Activated naive CD4-positive, alpha-beta T cell treated with anti-CD3 and anti-CD28 coated beads, Interleukin-2, amount 50 U/mL, for 72 hours (primary cell): ENCODE data around the gene SEMA3E. TPM values are rescaled to one million over a fixed set of nuclear protein-coding genes. Genes with fewer than 3 reads are reported as not detected.
"Not testable (repeated sequence)": the region's sequence is repeated elsewhere in the genome, so short reads cannot be mapped to it uniquely, and the experiment has no call there.

Experiments used
- ATAC-seq, 2 donors: fragments of 150-1000 bp; cut with Tn5 transposase; 2 replicates each; pipeline ENCODE4 v1.10.0; 2021; ENCODE audit warnings: mild to moderate bottlenecking in 2 of 2, moderate library complexity in 2 of 2
- DNase-seq, 2 donors: peaks; one replicate each; pipeline ENCODE4 v3.0.0; 2021 to 2022; ENCODE audit warnings: low spot score in 2 of 2
- H3K27ac Mint-ChIP-seq, 2 donors: one replicate each; pipeline ENCODE4 v1.8.0; 2022; ENCODE audit warnings: mild to moderate bottlenecking in 2 of 2, mixed read lengths in 2 of 2
- H3K36me3 Mint-ChIP-seq, 2 donors: one replicate each; pipeline ENCODE4 v1.8.0; 2022; ENCODE audit warnings: mixed read lengths in 2 of 2
- H3K9me3 Mint-ChIP-seq, 2 donors: one replicate each; pipeline ENCODE4 v1.8.0; 2022; ENCODE audit warnings: mixed read lengths in 2 of 2
- total RNA-seq, 2 donors: library from RNA; stranded (reverse); gene quantifications; one replicate each; pipeline ENCODE4 v1.2.3, GENCODE V29; 2022

The SEMA3E gene
- total RNA-seq, 2 donors from 2014 or later, result not detected

DNA sequence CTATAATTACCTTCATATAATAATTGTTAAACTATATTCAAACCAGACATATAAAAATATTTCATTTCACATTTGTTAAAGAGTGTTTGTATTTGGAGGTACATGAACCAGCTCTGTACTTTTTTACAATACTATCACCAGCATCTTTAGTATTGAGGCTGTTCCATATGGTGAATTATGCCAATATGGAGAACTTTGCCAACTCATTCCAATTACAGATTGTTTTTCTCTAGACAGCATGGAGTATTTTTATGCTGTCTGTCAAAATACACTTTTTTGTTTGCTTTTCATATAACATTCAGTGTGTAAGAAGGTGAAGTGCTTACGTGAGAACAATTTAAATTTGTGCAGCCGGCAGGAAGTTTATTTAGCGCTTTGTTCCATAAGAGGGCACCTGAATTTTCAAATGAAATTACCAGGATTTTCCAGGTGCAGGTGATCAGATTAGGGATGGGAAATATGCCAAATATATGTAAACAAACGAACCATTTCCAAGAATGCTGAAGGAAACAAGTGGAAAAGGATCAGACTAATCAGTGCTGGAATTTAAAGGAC is 54.9 kb downstream of the SEMA3E start:
- H3K9me3 Mint-ChIP-seq, result peaks cover 0 to 5% of the 10 kb centered on the region in 2 donors
- no peaks in the 10 kb centered on the region for H3K36me3 Mint-ChIP-seq
- no peak overlapping the region for H3K27ac Mint-ChIP-seq
- ATAC-seq, result no peak
- no peak for DNase-seq

DNA sequence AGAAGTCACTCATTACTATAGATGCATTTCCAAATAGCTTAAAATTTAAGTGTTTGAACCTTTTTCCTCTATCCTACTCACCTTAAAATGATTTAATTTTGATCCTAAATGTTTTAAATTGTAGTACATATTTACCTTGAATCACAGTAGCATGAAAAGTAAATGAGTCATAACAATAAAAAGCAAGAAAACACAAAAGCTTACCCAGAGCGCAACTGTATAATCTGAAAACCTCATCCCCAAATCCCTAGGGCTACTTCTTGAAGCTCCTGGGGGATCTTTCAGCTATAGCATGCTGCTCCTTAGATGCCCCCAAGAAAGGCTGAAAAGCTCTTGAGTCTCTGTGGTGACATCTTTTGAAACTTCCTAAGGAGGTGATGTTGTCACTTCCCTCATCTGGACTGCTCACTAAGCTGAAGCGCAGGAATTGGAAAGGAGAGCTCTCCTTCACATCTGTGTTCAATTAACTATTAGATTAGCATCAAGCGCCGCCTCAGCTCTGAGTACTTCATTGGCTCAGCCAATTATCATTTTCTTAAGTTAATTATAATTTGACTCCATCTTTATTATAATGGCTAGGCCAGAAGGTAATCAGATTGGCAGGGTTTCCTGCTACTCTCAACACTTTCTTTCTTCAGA is 60.2 kb downstream of the SEMA3E start:
- DNase-seq, result no peak
- Mint-ChIP-seq H3K27ac (no peak overlapping the region), H3K36me3 (no peaks in the 10 kb centered on the region), H3K9me3 (peaks cover 0 to 5% of the 10 kb centered on the region in 2 donors)
- no peak for ATAC-seq

- H3K36me3 Mint-ChIP-seq, result no peaks in the 10 kb centered on the region
- ATAC-seq (no peak), DNase-seq (no peak)
- H3K27ac Mint-ChIP-seq, result no peak overlapping the region
- H3K9me3 Mint-ChIP-seq, result no peaks in the 10 kb centered on the region
Measured at GRCh38 chr7:83586281-83586680, 62.7 kb downstream of the SEMA3E start.

DNA sequence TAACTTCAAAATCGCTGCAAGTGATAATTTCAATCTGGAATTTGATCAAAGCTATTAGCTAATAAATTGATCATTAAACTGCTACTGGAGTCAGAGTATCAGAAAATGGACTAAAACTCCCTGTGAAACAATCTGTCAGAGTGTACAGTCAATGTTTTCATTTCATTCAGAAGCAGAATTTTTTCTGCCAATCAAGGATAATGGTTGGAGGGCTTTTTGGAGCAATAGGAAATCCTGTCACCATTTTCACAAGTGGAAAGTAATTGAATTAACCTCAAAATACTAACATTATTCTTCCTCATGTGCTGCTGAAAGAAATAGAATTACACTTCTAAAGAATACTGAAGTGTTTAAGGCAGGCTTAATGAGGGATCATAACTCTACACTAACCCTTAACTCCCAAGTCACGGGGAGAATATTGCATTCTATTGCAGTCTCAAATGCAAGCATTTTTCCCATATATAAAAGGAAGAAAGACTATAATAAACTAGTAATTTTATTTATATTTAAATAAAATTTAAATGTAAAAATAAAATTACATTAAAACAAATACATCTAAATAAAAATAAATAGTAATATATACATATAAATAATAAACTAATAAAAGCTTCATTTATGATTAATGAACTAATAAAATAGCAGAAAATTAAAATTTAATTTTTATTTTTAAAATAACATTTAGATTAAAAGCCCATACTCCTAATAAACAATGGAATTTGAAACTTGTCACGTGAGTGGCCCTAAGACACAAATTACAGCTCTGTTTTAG is 67.1 kb downstream of the SEMA3E start:
- ATAC-seq (no peak), DNase-seq (no peak)
- H3K27ac Mint-ChIP-seq, result no peak overlapping the region
- H3K9me3 Mint-ChIP-seq, result no peaks in the 10 kb centered on the region
- no peaks in the 10 kb centered on the region for H3K36me3 Mint-ChIP-seq

GRCh38 chr7:83579740-83580139 is 69.2 kb downstream of the SEMA3E start:
- H3K36me3 Mint-ChIP-seq, result no peaks in the 10 kb centered on the region
- no peak for ATAC-seq
- no peak for DNase-seq
- no peak overlapping the region for H3K27ac Mint-ChIP-seq
- peaks cover 0 to under 1% of the 10 kb centered on the region in 2 donors for H3K9me3 Mint-ChIP-seq

DNA sequence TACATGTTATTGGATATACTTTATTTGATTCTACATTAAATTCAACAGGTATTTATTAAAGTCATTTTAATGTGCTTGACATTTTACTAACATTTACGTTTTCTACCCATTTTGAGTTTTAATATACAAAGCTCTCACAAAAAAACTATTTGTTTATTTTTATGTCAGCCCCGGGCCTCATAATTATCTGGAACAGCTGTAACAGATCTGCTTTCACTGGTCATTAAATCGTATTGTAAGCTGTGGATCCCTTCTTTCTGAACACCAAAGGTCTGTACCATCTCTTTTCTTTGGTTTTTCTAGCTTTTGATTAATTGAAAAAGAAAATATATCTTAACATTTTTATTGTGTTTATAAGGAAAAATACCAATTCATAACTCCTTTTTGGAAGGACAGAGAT is 73.5 kb downstream of the SEMA3E start:
- H3K9me3 Mint-ChIP-seq, result peaks cover 5 to 8% of the 10 kb centered on the region in 2 donors
- ATAC-seq (no peak), DNase-seq (no peak)
- H3K36me3 Mint-ChIP-seq, result no peaks in the 10 kb centered on the region
- no peak overlapping the region for H3K27ac Mint-ChIP-seq

GRCh38 chr7:83574616-83575015 is 74.3 kb downstream of the SEMA3E start:
- DNase-seq, result no peak
- no peak overlapping the region for H3K27ac Mint-ChIP-seq

GRCh38 chr7:83562960-83563359 is 86.0 kb downstream of the SEMA3E start:
- Mint-ChIP-seq H3K9me3 (peaks cover 4 to 11% of the 10 kb centered on the region in 2 donors), H3K27ac (no peak overlapping the region), H3K36me3 (no peaks in the 10 kb centered on the region)
- DNase-seq, result no peak
- no peak for ATAC-seq

More at GRCh38 chr7:83574616-83575015, 74.3 kb downstream of the SEMA3E start:
- no peaks in the 10 kb centered on the region for H3K36me3 Mint-ChIP-seq
- no peak for ATAC-seq
- H3K9me3 Mint-ChIP-seq, result peaks cover 8 to 10% of the 10 kb centered on the region in 2 donors

- Mint-ChIP-seq H3K36me3 (no peaks in the 10 kb centered on the region), H3K9me3 (peaks cover 4 to 11% of the 10 kb centered on the region in 2 donors), H3K27ac (no peak overlapping the region)
- DNase-seq (no peak), ATAC-seq (no peak)
Measured at GRCh38 chr7:83562289-83562688, 86.7 kb downstream of the SEMA3E start.

DNA sequence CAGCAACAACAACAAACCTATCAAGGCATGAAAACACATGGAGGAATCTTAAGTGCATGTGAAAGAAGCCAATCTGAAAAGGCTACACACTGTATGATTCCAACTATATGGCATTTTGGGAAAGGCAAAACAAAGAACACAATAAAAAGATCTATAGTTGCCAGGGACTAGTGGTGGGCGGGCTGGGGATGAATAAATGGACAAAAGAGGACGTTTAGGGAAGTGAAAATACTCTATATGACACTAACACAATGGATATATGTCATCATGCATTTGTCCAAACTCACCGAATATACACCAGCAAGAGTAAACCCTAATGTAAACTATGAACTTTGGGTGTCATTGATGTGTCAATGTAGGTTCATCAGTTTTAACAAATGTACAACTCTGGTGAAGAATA is 89.1 kb downstream of the SEMA3E start:
- H3K27ac Mint-ChIP-seq, result no peak overlapping the region
- ATAC-seq (no peak), DNase-seq (no peak)
- H3K9me3 Mint-ChIP-seq, result peaks cover 0 to 4% of the 10 kb centered on the region in 2 donors
- H3K36me3 Mint-ChIP-seq, result no peaks in the 10 kb centered on the region

DNA sequence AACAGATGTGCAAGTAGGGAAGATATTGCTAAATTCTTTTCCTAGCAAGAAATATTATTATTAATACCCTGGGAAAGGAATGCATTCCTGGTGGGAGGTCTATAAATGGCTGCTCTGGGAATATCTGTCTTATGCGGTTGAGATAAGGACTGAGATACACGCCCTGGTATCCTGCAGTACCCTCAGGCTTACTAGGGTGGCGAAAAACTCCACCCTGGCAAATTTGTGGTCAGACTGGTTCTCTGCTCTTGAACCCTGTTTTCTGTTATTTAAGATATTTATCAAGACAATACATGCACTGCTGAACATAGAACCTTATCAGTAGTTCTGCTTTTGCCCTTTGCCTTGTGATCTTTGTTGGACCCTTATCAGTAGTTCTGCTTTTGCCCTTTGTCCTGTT is 96.4 kb downstream of the SEMA3E start:
- not testable (repeated sequence) for ATAC-seq

GRCh38 chr7:83550100-83550499 is 98.8 kb downstream of the SEMA3E start:
- no peak for ATAC-seq
- Mint-ChIP-seq H3K9me3 (peaks cover 6% of the 10 kb centered on the region in 2 donors), H3K36me3 (no peaks in the 10 kb centered on the region), H3K27ac (no peak overlapping the region)
- no peak for DNase-seq

More for the DNA sequence above, 96.4 kb downstream of the SEMA3E start:
- not testable (repeated sequence) for H3K27ac Mint-ChIP-seq, DNase-seq, H3K36me3 Mint-ChIP-seq, H3K9me3 Mint-ChIP-seq

DNA sequence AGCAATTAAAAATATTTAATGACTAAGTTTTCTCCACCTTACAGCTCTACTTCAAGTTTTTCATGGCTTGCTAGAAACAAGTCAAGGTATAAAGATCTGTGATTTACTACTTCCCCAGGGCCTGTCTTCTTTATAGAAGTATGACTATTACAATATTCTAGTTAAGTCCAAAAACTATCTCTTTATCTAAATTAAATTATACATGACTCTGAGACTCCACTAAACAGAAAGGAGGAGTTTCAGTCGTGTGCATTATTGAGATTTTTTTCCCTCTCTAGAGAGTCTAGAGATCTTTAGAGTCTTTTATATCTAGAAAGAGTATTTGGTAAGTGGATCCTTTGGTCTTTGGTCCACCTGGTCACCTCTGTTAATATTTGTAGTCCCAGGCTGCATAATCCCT is 100.7 kb downstream of the SEMA3E start:
- H3K36me3 Mint-ChIP-seq, result no peaks in the 10 kb centered on the region
- ATAC-seq (no peak), DNase-seq (no peak)
- no peak overlapping the region for H3K27ac Mint-ChIP-seq
- H3K9me3 Mint-ChIP-seq, result peaks cover 5% of the 10 kb centered on the region in 2 donors

DNA sequence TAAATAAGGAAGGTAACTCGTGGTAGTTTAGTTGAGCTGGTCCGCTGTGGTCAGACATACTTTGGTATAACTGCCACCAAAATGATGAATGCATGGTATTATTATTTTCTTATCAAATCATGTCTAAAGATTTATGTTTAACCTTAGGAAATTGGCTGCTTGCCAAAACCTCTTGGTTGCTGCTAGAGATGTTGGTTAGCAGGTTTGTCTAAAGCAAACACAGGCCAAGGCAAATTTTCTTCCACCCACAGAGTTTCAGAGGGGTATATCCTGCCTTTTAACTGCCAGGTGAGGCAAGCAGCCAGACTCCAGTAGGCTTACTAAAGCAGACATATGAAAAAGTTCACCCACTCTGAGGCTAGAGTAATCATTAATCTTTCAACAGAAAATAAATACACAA is 101.4 kb downstream of the SEMA3E start:
- DNase-seq (no peak), ATAC-seq (no peak)
- no peaks in the 10 kb centered on the region for H3K36me3 Mint-ChIP-seq
- no peaks in the 10 kb centered on the region for H3K9me3 Mint-ChIP-seq
- no peak overlapping the region for H3K27ac Mint-ChIP-seq

GRCh38 chr7:83546586-83546985 is 102.4 kb downstream of the SEMA3E start:
- Mint-ChIP-seq H3K36me3 (no peaks in the 10 kb centered on the region), H3K27ac (no peak overlapping the region), H3K9me3 (no peaks in the 10 kb centered on the region)
- no peak for DNase-seq
- ATAC-seq, result no peak

- no peak for ATAC-seq
- H3K36me3 Mint-ChIP-seq, result no peaks in the 10 kb centered on the region
- no peak for DNase-seq
- peaks cover 3 to 5% of the 10 kb centered on the region in 2 donors for H3K9me3 Mint-ChIP-seq
- H3K27ac Mint-ChIP-seq, result no peak overlapping the region
Measured at GRCh38 chr7:83541187-83541960, 107.6 kb downstream of the SEMA3E start.

GRCh38 chr7:83534488-83534887 is 114.5 kb downstream of the SEMA3E start:
- Mint-ChIP-seq H3K36me3 (no peaks in the 10 kb centered on the region), H3K9me3 (no peaks in the 10 kb centered on the region), H3K27ac (no peak overlapping the region)
- no peak for DNase-seq
- no peak for ATAC-seq
